Measurements from ENCODE around the gene LRFN2. TPM values are rescaled to one million over a fixed set of nuclear protein-coding genes. Genes with fewer than 3 reads are reported as not detected.

Gene LRFN2
- polyA plus RNA-seq, 1 of the 3 experiments (the other 2 are of a cell fraction): 0.02 TPM

DNA sequence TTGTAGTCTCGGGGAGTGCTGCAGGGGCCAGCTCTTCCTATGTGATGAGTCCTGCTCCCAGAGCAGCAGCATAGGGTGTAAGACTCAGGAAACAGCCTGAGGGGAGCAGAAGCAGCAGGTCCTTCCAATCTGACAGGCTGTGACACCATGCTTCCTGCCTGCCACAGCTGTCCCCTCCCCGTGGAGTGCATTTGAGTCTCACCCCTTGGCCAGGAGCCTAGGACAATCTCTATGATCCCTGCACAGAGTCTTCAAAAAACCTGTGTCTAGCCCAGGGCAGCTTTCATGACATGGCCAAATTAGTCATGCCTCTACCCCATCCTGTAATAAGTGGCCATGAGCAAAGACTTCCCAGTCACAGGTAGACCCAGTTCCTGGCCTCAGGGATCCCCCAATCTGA is 23.1 kb upstream of the LRFN2 start:
- H3K9me3 ChIP-seq: no peaks in the 10 kb centered on the region
- H3K4me3 ChIP-seq (ENCODE audit: low read depth in 2 of 2, low read length in 1 of 2): no peak overlapping the region
- no peaks in the 10 kb centered on the region for H3K36me3 ChIP-seq (replicated peaks in 1 of 2; ENCODE audit: control insufficient read depth in 1 of 2, insufficient read depth in 2 of 2, low read length in 1 of 2)
- H3K4me2 ChIP-seq: no peak overlapping the region
- no peaks in the 10 kb centered on the region for H3K9me2 ChIP-seq
- H3K9ac ChIP-seq: no peak overlapping the region
- CTCF ChIA-PET: interaction anchor here (0.7 to 1.3 kb wide), 2 partner anchors 10 to 18 kb away, joined by 3 to 4 read pairs; no protein-coding TSS in a partner anchor
- no peaks in the 10 kb centered on the region for H4K20me1 ChIP-seq (ENCODE audit: insufficient read depth)
- H3F3A ChIP-seq (replicated peaks; ENCODE audit: insufficient read depth): no peaks in the 10 kb centered on the region
- H3K27me3 ChIP-seq (ENCODE audit: insufficient read depth): no peaks in the 10 kb centered on the region
- 9% methylated on average over 2 of the region's 2 CpGs for WGBS (ENCODE audit: low lambda C conversion rate)
- no peaks in the 10 kb centered on the region for H3K79me2 ChIP-seq (ENCODE audit: insufficient read depth)
- TF ChIP-seq RXRA (IDR thresholded peaks at IDR 0.05; ENCODE audit: borderline replicate concordance, low read depth) (no peak), TCF12 (IDR thresholded peaks at IDR 0.05) (no peak), SIN3A (IDR thresholded peaks at IDR 0.05; ENCODE audit: borderline replicate concordance, low read depth, low read length) (no peak), MEF2A (IDR thresholded peaks at IDR 0.05; ENCODE audit: borderline replicate concordance, low read depth) (no peak), FOXM1 (IDR thresholded peaks at IDR 0.05; ENCODE audit: low read depth) (no peak), EP300 (IDR thresholded peaks at IDR 0.05; ENCODE audit: borderline replicate concordance in 1 of 2, low read depth in 1 of 2, low read length in 1 of 2) (no peak), SMC3 (IDR thresholded peaks at IDR 0.05; ENCODE audit: low read depth, low read length) (no peak), GATA2 (CRISPR knock-in tag; IDR thresholded peaks at IDR 0.05) (no peak), RFX5 (IDR thresholded peaks at IDR 0.05; ENCODE audit: low read length) (no peak), TEAD4 (IDR thresholded peaks at IDR 0.05; ENCODE audit: borderline replicate concordance, insufficient read depth) (no peak), YY1 (IDR thresholded peaks at IDR 0.05; ENCODE audit: low read depth) (no peak), FOSL2 (IDR thresholded peaks at IDR 0.05; ENCODE audit: borderline replicate concordance, low read depth) (no peak), NRF1 (IDR thresholded peaks at IDR 0.05; ENCODE audit: low read depth, low read length) (no peak), POLR2AphosphoS5 (IDR thresholded peaks at IDR 0.05; ENCODE audit: low read depth, low read length) (no peak), IRF3 (IDR thresholded peaks at IDR 0.05; ENCODE audit: low read depth, low read length) (no peak), JUND (IDR thresholded peaks at IDR 0.05) (no peak)
- TF ChIP-seq, protein P1, sequence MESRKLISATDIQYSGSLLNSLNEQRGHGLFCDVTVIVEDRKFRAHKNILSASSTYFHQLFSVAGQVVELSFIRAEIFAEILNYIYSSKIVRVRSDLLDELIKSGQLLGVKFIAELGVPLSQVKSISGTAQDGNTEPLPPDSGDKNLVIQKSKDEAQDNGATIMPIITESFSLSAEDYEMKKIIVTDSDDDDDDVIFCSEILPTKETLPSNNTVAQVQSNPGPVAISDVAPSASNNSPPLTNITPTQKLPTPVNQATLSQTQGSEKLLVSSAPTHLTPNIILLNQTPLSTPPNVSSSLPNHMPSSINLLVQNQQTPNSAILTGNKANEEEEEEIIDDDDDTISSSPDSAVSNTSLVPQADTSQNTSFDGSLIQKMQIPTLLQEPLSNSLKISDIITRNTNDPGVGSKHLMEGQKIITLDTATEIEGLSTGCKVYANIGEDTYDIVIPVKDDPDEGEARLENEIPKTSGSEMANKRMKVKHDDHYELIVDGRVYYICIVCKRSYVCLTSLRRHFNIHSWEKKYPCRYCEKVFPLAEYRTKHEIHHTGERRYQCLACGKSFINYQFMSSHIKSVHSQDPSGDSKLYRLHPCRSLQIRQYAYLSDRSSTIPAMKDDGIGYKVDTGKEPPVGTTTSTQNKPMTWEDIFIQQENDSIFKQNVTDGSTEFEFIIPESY (IDR thresholded peaks at IDR 0.05; ENCODE audit: borderline replicate concordance, low read depth): no peak
- TF ChIP-seq, protein P2, sequence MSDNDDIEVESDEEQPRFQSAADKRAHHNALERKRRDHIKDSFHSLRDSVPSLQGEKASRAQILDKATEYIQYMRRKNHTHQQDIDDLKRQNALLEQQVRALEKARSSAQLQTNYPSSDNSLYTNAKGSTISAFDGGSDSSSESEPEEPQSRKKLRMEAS (IDR thresholded peaks at IDR 0.05; ENCODE audit: low read depth): no peak
- no peaks in the 10 kb centered on the region; a peak in 1 of 4 replicates for H3K4me1 ChIP-seq (ENCODE audit: control insufficient read depth in 1 of 2, insufficient read depth in 2 of 2, low read depth in 1 of 2, low read length in 1 of 2)
- H3K27ac ChIP-seq (ENCODE audit: low read depth in 2 of 2, low read length in 1 of 2): no peak overlapping the region
- POLR2A ChIA-PET: no interaction called here
- DNase-seq: no peak
- H2AFZ ChIP-seq (ENCODE audit: low read depth): no peak overlapping the region
